Measurements from ENCODE around the gene ST3GAL4. TPM values are rescaled to one million over a fixed set of nuclear protein-coding genes. Genes with fewer than 3 reads are reported as not detected.

Gene ST3GAL4
- total and polyA plus RNA-seq, 2 of the 8 experiments (the other 6 are each of a cell fraction or from before 2014, with no cell fraction given) = 15.6 to 20.0 TPM

DNA sequence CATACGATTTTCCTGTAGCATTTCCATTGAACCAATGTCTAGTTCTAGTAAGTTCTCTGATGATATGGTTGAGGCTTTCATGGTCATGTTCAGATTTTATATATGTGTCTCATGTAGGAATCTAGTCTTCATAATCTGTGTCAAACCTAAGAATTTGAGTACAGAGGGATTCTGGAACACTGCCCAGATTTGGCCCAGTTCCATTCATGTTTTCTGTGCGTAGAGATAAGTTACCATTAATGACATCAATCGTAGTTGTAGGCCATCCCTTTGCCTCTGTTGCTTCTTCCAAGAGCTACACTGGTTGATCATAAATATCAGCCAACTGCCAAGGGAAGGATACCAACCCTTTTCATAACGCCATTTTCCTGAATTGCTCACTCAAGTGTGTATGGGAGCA lies 23.3 kb downstream of the ST3GAL4 start (continued):
- no peak for TF ChIP-seq MAX (IDR thresholded peaks at IDR 0.05)
- no peak for TF ChIP-seq JUND (IDR thresholded peaks at IDR 0.05; ENCODE audit: low read length)
- TF ChIP-seq CHD1 (IDR thresholded peaks at IDR 0.05; ENCODE audit: low read depth, low read length) = no peak
- no peak for TF ChIP-seq SAP30 (IDR thresholded peaks at IDR 0.05; ENCODE audit: insufficient read depth, insufficient replicate concordance, low read length)
- no peak for TF ChIP-seq SUZ12 (IDR thresholded peaks at IDR 0.05; ENCODE audit: low read length)
- TF ChIP-seq RFX5 (IDR thresholded peaks at IDR 0.05; ENCODE audit: borderline replicate concordance, low read depth, low read length) = no peak
- TF ChIP-seq EZH2 (IDR thresholded peaks at IDR 0.05; ENCODE audit: low read depth, low read length, severe bottlenecking) = no peak
- TF ChIP-seq TAF7 (optimal IDR thresholded peaks at IDR 0.05; ENCODE audit: borderline replicate concordance, low read depth, low read length) = no peak
- no peak for TF ChIP-seq CHD2 (IDR thresholded peaks at IDR 0.05; ENCODE audit: low read length)
- TF ChIP-seq JUN (IDR thresholded peaks at IDR 0.05; ENCODE audit: low read depth, low read length) = no peak
- TF ChIP-seq CTBP2 (IDR thresholded peaks at IDR 0.05; ENCODE audit: borderline replicate concordance, insufficient read depth, insufficient read length, low read length) = no peak
